Lower leg skin (tissue), 3 donors: ENCODE data around the gene TMEM163.

Experiments used
- POLR2A ChIP-seq, 2 donors: fragments of 450-650 bp; IDR thresholded peaks; one replicate each; pipeline ENCODE4 v1.6.1; 2016 to 2017; ENCODE audit warnings: antibody characterized with exemption in 2 of 2, mild to moderate bottlenecking in 1 of 2, moderate library complexity in 1 of 2
- TF ChIP-seq, protein P1 (sequence below), 3 donors: fragments of 450-650 bp; IDR thresholded peaks; one replicate each; pipeline ENCODE4 v1.5.1; 2016; ENCODE audit warnings: antibody characterized with exemption in 3 of 3, mild to moderate bottlenecking in 3 of 3, moderate library complexity in 2 of 3

GRCh38 chr2:134513465-134513804 lies 205.4 kb downstream of the TMEM163 start:
- no peak for TF ChIP-seq POLR2A (IDR thresholded peaks at IDR 0.05)
- TF ChIP-seq, protein P1, sequence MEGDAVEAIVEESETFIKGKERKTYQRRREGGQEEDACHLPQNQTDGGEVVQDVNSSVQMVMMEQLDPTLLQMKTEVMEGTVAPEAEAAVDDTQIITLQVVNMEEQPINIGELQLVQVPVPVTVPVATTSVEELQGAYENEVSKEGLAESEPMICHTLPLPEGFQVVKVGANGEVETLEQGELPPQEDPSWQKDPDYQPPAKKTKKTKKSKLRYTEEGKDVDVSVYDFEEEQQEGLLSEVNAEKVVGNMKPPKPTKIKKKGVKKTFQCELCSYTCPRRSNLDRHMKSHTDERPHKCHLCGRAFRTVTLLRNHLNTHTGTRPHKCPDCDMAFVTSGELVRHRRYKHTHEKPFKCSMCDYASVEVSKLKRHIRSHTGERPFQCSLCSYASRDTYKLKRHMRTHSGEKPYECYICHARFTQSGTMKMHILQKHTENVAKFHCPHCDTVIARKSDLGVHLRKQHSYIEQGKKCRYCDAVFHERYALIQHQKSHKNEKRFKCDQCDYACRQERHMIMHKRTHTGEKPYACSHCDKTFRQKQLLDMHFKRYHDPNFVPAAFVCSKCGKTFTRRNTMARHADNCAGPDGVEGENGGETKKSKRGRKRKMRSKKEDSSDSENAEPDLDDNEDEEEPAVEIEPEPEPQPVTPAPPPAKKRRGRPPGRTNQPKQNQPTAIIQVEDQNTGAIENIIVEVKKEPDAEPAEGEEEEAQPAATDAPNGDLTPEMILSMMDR (IDR thresholded peaks at IDR 0.05): no peak
